ENCODE data around the gene TXNIP.
A peak's percentile ranks its signal among the peaks of the same experiment; 100 is the strongest.

Gene TXNIP

GRCh38 chr1:145961425-145962156 lies 34.8 kb downstream of the TXNIP start:
- DNase-seq: peak; percentile 43

GRCh38 chr1:145961109-145961424 lies 35.3 kb downstream of the TXNIP start:
- DNase-seq: no peak

- DNase-seq: peak; percentile 25
Observed at GRCh38 chr1:145960468-145961108, 35.8 kb downstream of the TXNIP start.

- no peak for DNase-seq
Observed at GRCh38 chr1:145959957-145960467, 36.4 kb downstream of the TXNIP start.

- DNase-seq: no peak
Observed at GRCh38 chr1:145959333-145959732, 37.0 kb downstream of the TXNIP start.

GRCh38 chr1:145958734-145959133 lies 37.6 kb downstream of the TXNIP start:
- DNase-seq: no peak

GRCh38 chr1:145957443-145958319 lies 38.7 kb downstream of the TXNIP start, which contains the start of gene LIX1L:
Gene LIX1L, minus strand, starts transcription at chr1:145958017. Its CDS starts 90 bp downstream, at chr1:145957927.
- DNase-seq: peak; percentile 95

GRCh38 chr1:145956781-145957442 lies 39.5 kb downstream of the TXNIP start:
- no peak for DNase-seq

- DNase-seq: no peak
Observed at GRCh38 chr1:145956361-145956760, 40.0 kb downstream of the TXNIP start.

- DNase-seq: no peak
Observed at GRCh38 chr1:145955436-145955835, 40.9 kb downstream of the TXNIP start.

GRCh38 chr1:145953861-145954260 lies 42.5 kb downstream of the TXNIP start:
- no peak for DNase-seq

- no peak for DNase-seq
Observed at GRCh38 chr1:145952903-145953302, 43.5 kb downstream of the TXNIP start.

- no peak for DNase-seq
Observed at GRCh38 chr1:145951526-145951925, 44.9 kb downstream of the TXNIP start.

GRCh38 chr1:145949219-145949618 lies 47.2 kb downstream of the TXNIP start:
- DNase-seq: no peak

GRCh38 chr1:145947551-145947950 lies 48.8 kb downstream of the TXNIP start:
- no peak for DNase-seq

GRCh38 chr1:145946477-145946986 lies 49.8 kb downstream of the TXNIP start:
- DNase-seq: no peak

- DNase-seq: no peak
Observed at GRCh38 chr1:145944532-145944931, 51.8 kb downstream of the TXNIP start.

- no peak for DNase-seq
Observed at GRCh38 chr1:145942871-145943270, 53.5 kb downstream of the TXNIP start.
